Activated CD4-positive, alpha-beta T cell treated with anti-CD3 and anti-CD28 coated beads for 4 hours (primary cell): ENCODE results near the gene PPM1L.
"Not testable (repeated sequence)": the region's sequence is repeated elsewhere in the genome, so short reads cannot be mapped to it uniquely, and the experiment has no call there.

Experiments
- DNase-seq, 2 donors: peaks; one replicate each; pipeline ENCODE4 v3.0.0-alpha.2; 2020

The PPM1L gene

GRCh38 chr3:160941885-160942494 is 186.0 kb downstream of the PPM1L start:
- peak; percentile 49 to 76 for DNase-seq

GRCh38 chr3:160943996-160944395 is 188.0 kb downstream of the PPM1L start:
- DNase-seq, result no peak

GRCh38 chr3:160945336-160945735 is 189.3 kb downstream of the PPM1L start:
- no peak for DNase-seq

- no peak for DNase-seq
These were observed 192.2 kb downstream of the PPM1L start for GRCh38 chr3:160948273-160948672.

GRCh38 chr3:160949460-160949859 is 193.4 kb downstream of the PPM1L start:
- DNase-seq, result no peak

GRCh38 chr3:160950542-160950941 is 194.5 kb downstream of the PPM1L start:
- no peak for DNase-seq

GRCh38 chr3:160950954-160951353 is 194.9 kb downstream of the PPM1L start:
- DNase-seq, result no peak

GRCh38 chr3:160951642-160952487 is 195.8 kb downstream of the PPM1L start:
- DNase-seq, result no peak

GRCh38 chr3:160953686-160954085 is 197.7 kb downstream of the PPM1L start:
- no peak for DNase-seq

- DNase-seq, result no peak
These were observed 200.8 kb downstream of the PPM1L start for GRCh38 chr3:160956785-160957184.

GRCh38 chr3:160960568-160960967 is 204.5 kb downstream of the PPM1L start:
- DNase-seq, result no peak

GRCh38 chr3:160963949-160964348 is 207.9 kb downstream of the PPM1L start:
- no peak for DNase-seq

- no peak for DNase-seq
These were observed 212.7 kb downstream of the PPM1L start for GRCh38 chr3:160968761-160969160.

GRCh38 chr3:160973067-160973809 is 217.2 kb downstream of the PPM1L start:
- no peak for DNase-seq

- DNase-seq, result no peak
These were observed 221.7 kb downstream of the PPM1L start for GRCh38 chr3:160977773-160978172.

GRCh38 chr3:160980740-160981139 is 224.7 kb downstream of the PPM1L start:
- DNase-seq, result no peak

- no peak for DNase-seq
These were observed 225.3 kb downstream of the PPM1L start for GRCh38 chr3:160981217-160981938.

- DNase-seq, result no peak
These were observed 226.5 kb downstream of the PPM1L start for GRCh38 chr3:160982491-160982890.

GRCh38 chr3:160983900-160984299 is 227.9 kb downstream of the PPM1L start:
- not testable (repeated sequence) for DNase-seq

- DNase-seq, result no peak
These were observed 230.0 kb downstream of the PPM1L start for GRCh38 chr3:160986069-160986468.

- no peak for DNase-seq
These were observed 232.2 kb downstream of the PPM1L start for GRCh38 chr3:160987982-160988964.

- no peak for DNase-seq
These were observed 234.4 kb downstream of the PPM1L start for GRCh38 chr3:160990446-160990845.
